NCI-H1930 (cell line): Measurements from ENCODE around the gene SLC4A7.
"Not testable (repeated sequence)": the region's sequence is repeated elsewhere in the genome, so short reads cannot be mapped to it uniquely, and the experiment has no call there.

Experiments
- DNase-seq, 2 experiments: peaks; one replicate each; lab custom pipeline; 2025; lab: John Stamatoyannopoulos, UW

The SLC4A7 gene

DNA sequence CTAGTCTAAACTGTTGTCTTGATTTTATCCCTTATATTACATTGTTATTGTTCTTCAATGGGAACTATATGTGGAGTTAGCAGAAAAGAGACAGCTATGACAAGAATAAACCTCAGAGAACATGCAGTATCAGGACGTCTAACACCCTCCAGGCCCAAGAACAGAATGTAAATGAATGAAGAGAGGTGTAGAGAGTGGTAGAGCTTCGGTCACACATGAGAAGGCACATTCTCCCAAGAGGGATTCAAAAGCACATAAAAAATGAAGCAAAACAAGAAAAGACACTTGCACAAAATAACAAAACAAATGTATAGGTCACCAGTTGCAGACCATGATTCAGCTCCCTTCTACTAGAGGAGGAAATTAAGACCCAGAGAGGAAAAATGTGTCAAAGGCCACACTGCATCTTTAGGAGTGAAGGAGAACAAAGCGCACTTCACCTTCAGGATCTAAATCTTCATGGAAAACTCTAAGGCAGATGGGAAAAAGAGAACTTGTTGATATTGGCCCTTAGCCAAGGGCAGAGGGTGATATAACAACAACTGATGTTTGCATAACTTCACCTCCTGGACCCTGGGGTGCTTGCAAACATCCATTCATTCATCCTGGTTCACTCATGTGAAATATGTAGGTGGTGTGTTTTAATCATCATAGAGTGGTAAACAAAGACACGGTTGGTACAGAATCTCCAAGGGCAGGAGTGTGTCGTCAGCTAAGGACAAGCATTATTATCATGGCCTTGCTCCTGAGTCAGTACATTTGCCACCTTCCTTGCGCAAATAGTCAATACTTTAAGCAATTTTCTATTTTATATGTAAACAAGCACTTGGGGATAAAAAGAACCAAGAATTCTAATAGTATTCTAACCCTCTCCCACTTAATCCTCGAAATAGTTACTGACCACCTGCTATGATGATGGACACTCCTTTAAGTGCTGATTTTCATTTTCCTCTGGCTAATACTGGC is 123.8 kb downstream of the SLC4A7 start:
- DNase-seq: peak; percentile 35 to 70

GRCh38 chr3:27358372-27358771 is 125.8 kb downstream of the SLC4A7 start:
- DNase-seq: peak; percentile 16 to 64

DNA sequence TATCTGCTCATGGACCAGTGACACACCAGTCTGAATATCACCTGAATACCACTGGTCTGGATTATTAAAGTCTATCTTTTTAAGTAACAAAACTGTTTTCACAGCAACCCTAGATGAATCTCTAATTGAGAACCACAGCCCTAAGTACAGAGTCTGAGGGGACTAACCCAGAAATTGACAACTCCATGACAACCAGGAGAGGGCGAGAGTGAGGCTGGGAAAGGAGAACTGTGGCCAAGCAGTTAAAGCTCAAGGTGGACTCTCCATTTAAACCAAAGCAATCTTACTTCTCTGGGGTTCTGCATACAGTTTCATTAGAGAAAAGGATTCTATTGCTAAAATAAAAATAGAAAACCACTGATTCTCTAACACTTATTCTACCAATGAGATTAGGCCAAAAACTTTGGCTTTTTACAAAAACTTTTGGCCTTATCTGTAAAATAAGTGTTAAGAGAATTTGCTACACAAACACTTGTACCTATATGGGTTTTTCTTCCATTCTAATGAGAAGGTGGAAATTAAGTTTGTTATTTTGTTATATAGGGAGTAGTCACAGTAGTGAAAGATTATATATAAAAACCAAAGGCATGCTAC is 126.4 kb downstream of the SLC4A7 start:
- DNase-seq: peak in 1 of 2 experiments; percentile 36

DNA sequence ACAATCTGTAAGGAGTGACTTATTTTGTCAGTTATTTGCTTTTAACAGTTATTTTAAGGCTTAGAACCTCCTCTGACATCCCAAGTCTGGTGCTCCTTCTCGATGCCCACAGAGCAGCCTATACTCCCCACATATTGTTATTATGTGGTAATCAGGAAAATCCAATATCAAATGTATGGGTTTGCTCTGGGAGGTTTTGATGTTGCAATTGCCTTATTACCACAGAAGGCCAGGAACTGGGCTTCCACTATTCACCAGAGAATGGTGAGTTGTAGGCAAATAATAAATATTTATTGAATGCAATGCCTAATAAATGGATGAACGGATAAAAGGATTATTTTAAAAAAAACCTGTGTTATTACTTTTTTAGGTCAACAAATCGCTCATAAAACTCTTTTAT is 127.2 kb downstream of the SLC4A7 start:
- no peak for DNase-seq

DNA sequence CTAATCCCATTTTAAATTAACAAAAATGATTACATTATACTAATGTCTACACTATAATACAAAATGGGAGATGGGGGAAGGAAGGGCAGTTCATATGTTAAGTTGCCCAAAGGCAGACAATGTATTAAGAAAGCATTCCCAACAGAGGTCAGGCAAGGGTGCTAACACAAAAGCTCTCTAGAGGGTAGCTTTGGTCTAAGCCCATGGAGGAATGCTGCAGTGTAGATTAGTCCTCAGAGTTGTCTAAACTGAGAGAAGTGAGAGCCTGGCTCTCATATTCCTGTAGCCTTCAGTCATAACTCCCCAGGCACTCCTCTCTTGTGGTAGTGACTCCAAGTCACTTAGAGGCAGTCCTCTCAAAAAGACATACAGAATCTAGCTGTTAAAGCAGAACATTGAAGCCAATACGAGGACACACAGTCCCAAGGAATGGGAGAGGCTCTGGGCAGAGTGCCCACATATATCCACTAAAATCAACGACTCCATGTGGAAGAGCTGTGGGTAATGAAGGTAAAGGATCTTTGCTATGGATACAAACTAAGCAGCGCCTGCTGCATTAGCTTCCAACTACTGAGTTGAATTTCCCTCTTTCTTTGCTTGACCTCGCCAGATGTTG is 129.5 kb downstream of the SLC4A7 start:
- DNase-seq: no peak

DNA sequence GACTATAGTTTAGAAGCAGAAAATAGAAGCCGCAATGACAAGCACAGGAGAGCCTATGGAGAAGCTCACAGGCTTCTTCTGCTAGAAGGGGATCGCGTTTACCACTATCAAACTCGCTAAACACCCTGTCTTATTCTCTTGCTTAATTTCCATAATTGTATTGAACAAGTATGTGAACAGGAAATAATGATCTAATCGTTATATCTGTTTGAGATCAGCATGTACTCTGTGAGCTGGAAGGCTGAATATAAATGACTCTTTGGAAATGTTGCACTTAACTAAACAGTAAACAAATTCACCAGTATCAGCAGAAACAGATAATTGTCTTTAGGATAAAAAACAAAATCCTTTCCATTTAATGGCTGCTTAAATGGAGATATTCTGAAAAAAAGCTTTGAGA is 130.0 kb downstream of the SLC4A7 start:
- no peak for DNase-seq

DNA sequence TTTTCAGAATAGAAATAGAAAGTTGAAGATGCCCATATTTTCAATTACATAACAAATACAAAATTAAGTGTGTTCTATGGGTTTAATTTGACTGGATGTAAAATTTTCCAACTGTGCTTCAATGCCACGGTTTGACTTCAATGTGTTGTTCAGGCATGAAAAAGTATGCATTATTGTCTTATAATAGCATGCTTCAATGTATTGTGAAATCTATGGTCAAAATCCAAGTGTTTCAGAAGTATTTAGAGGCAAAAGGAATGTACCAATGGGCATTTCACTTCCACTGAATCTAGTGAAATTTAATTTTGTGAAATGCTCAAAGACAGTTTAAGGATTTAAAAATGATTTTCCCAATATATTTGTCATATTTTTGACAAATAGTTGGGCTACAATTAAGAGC is 131.0 kb downstream of the SLC4A7 start:
- DNase-seq: no peak

GRCh38 chr3:27352047-27352446 is 132.1 kb downstream of the SLC4A7 start:
- DNase-seq: no peak

GRCh38 chr3:27349832-27350231 is 134.4 kb downstream of the SLC4A7 start:
- no peak for DNase-seq

GRCh38 chr3:27345959-27346865 is 138.0 kb downstream of the SLC4A7 start:
- DNase-seq: no peak

DNA sequence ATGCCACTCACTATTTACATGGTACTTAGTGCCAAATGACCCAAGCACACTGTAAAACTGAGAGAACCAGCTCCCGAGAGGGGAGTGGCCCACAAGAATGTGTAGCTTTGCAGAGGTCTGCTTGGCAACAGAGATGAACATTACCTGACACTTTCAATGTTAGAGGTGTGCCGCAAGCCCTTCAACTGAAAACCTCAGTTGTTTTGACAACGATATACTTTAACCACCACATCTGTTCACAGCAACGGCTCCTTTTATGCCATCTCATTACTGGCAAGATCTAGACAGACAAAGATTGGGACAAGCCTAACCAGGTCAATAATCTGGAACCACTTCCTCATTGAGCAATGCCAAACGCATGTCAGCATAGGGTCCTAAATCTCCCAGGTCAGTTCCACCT is 138.7 kb downstream of the SLC4A7 start:
- DNase-seq: no peak

DNA sequence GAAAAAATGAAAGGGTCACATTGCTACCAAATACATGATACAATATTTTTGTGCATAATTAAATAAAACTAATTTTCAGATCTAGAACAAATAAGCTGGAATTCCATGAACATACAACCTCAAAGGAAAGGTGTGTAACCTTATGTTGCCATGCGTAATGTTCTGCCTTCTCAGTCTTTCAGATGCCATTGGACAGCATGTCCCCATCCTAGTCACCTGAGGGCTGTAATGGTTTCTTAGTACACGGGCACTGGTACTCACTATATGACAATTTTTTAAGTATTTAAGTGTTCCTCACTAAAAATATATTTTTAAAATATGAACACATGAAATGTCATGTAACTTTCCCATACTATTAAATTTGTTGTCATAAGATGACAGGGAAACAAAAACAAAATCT is 139.1 kb downstream of the SLC4A7 start:
- DNase-seq: no peak

DNA sequence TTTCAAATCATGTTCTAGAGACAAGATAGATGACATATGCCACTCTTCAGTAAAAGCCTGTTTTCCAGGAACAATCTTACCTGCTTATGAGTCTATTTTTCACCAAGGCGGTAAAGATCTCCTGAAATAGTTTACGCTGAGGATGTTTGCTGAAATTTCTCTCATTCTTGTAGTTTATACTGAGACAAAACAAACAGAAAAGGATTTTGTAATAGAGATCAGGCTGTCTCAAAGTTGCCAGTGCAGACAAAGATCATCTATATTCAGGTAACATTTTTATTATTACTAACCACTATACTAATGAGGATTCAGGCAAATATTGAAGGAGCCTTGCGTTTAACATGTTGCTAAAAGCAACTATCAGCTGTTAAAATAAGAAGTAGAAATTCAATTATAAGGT is 140.0 kb downstream of the SLC4A7 start:
- DNase-seq: no peak

DNA sequence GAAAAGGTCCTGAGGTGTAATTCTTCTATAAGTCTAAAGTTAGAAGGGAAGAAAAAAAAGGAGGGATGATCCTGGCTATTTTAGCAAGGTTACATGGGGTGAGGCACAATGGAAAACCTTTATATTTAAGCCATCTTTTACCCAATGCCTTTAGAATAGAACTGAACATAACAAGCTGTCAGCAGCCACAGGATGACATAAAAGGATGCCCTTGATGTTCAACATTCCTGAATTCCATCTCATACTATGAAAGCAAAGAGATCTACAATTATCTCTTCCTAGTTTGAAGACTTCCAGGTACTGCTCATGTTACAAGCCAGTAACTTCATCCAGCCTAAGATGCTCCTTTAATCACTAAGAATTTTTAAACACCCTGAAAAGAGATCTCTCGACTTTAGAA is 141.9 kb downstream of the SLC4A7 start:
- no peak for DNase-seq

DNA sequence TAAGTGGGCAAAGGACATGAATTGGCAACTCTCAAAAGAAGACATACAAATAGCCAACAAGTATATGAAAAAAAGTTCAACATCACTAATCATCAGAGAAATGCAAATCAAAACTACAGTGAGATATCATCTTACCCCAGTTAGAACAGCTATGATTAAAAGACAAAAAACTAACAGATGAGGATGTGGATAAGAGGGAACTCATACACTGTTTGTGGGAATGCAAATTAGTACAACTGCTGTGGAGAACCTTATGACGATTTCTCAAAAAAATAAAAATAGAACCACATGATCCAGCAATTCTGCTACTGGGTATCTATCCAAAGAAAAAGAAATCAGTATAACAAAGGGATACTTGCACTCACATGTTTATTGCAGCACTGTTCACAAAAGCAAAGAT is 143.7 kb downstream of the SLC4A7 start:
- DNase-seq: no peak

GRCh38 chr3:27335571-27335970 is 148.6 kb downstream of the SLC4A7 start:
- no peak for DNase-seq

GRCh38 chr3:27333843-27334242 is 150.3 kb downstream of the SLC4A7 start:
- DNase-seq: no peak

DNA sequence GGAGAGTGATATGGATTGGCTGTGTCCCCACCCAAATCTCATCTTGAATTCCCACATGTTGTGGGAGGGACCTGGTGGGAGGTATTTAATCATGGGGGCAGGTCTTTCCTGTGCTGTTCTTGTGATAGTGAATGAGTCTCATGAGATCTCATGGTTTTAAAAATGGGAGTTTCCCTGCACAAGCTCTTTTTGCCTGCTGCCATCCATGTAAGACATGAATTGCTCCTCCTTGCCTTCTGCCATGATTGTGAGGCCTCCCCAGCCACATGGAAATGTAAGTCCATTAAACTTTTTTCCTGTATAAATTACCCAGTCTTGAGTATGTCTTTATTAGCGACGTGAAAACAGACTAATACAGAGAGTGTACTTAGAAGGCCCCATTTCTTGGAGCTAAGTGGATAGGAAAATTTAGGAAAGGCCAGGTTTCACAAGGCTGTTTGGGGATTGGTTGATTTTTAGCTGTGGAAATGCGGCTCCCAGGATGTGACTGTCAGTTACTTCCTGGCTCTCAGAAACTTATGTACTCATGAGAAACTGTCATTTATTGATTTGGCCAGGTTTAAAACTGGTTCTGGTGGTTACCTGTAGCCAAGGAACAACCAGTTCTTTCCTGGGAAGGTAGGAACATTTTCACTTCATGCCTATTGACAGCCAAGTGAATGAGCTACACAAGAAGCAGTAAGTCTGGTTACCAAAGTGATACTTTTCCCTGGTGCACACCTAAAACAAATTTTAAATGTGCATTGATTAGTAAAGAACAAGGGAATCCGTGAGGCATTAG is 155.0 kb downstream of the SLC4A7 start:
- not testable (repeated sequence) for DNase-seq

DNA sequence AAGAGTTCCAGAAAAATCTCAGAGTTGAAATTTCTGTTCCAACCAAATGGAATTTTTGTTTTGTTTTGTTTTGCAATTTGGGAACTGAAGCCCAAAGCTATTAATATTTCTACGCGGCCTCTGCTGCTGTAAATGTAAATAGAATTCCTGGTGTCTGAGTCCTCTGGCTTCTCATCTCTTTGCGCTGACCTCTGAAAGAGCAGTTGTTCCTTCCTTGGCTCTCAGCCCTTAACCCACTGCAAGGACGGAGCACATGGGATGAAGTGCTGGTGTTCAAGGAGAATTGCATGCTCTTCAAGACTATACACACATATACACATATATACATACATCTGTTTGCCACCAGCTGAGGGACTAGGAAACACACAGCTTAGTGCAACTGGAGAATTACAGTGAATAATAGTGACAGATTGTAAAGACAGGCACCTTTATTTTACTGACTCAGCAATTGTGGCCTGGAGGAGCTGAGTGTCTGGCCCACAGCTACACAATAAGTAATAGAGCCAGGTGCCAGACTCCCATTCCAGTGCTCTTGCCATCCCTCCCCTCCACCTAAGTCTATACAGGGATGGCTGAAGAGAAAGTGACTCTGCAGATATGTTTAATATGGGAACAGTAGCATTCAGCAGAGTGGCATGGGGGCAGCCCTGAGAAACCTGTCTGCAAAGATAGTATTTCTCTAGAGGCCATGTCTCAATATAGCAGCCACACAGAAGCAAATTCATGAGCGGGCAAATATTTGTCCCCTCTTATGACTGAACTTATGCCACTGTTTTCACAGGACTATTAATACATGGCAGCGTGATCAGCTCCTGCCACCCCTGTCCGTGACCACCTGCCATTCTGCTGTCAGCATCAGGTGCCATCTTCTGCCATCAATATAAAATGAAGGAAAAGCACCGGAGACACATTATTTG is 157.3 kb downstream of the SLC4A7 start:
- no peak for DNase-seq

DNA sequence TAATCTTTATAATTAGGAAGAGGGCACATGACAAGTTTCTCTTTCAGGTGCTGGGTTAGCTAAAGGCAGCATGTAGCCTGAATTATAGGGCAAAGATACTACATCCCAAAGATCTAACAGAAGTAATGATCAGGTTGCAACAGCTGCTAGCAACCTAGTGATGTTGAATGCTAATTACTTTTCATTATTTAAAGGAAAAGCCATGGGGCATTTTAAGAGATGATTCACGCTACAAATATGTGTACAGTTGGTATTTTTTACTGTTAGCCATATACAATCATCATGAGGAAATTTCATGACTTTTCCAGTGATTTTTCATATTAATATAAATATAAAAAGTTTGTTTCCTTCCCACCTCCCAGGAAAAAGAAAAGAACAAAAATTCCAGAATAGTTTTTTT is 158.0 kb downstream of the SLC4A7 start:
- no peak for DNase-seq
